Spinal cord (tissue), 10 donors: ENCODE results near the gene CTDSPL. TPM values are rescaled to one million over a fixed set of nuclear protein-coding genes. Genes with fewer than 3 reads are reported as not detected.
A peak's percentile ranks its signal among the peaks of the same experiment; 100 is the strongest.

ENCODE experiments used
- DNase-seq, 6 donors: peaks; one replicate each; pipeline versions ENCODE4 v3.0.0 to v3.0.0-alpha.2; 2013 to 2015; ENCODE audit warnings: low spot score in 6 of 6, low read depth in 4 of 6
- H3K27ac ChIP-seq: one replicate; pipeline ENCODE4 v1.5.1; 2013; ENCODE audit warnings: low read depth, low read length, control low read depth
- H3K27me3 ChIP-seq: one replicate; pipeline ENCODE4 v1.6.1; 2013; ENCODE audit warnings: low read length; ENCODE audit not compliant: control insufficient read depth, insufficient read depth
- H3K36me3 ChIP-seq: one replicate; pipeline ENCODE4 v1.6.1; 2013; ENCODE audit warnings: low read length; ENCODE audit not compliant: control insufficient read depth, insufficient read depth
- H3K4me1 ChIP-seq: one replicate; pipeline ENCODE4 v1.6.1; 2013; ENCODE audit warnings: low read length; ENCODE audit not compliant: control insufficient read depth, insufficient read depth
- H3K4me3 ChIP-seq: one replicate; pipeline ENCODE4 v1.5.1; 2013; ENCODE audit warnings: low read depth, low read length, control low read depth
- H3K9me3 ChIP-seq: one replicate; pipeline ENCODE4 v1.6.1; 2013; ENCODE audit warnings: low read length; ENCODE audit not compliant: control insufficient read depth, insufficient read depth
- WGBS: methylation state at CpG from one replicate; pipeline ENCODE4 v1.1.5; 2013; ENCODE audit warnings: missing lambda C conversion rate; ENCODE audit not compliant: insufficient coverage; 5-methylcytosine and 5-hydroxymethylcytosine counted together
- polyA plus RNA-seq, 2 donors: library from polyadenylated mRNA; unstranded; fragments of 120-200 nt; gene quantifications; one replicate each; pipeline ENCODE4 v1.2.1, GENCODE V29; 2013; ENCODE audit not compliant: insufficient read length in 2 of 2
- total RNA-seq, 2 donors: library from RNA; depleted of rRNA in 1 of 2; stranded (reverse); fragments of 120-200 nt in 1 of 2; fragments of >200 nt in 1 of 2; gene quantifications; one replicate each; pipeline versions ENCODE4 v1.2.3 to v1.2.4, GENCODE V29; 2013 to 2014
- donor health status: healthy.

Gene CTDSPL
- total and polyA plus RNA-seq, 4 donors, result 19.7 to 45.5 (median 30.6) TPM

- Histone ChIP-seq H3K9me3 (no peaks in the 10 kb centered on the region), H3K4me1 (peaks cover 42% of the 10 kb centered on the region), H3K36me3 (no peaks in the 10 kb centered on the region), H3K27ac (peak overlapping the region; percentile 77), H3K27me3 (no peaks in the 10 kb centered on the region), H3K4me3 (no peak overlapping the region)
- WGBS, result no CpG with 5 or more reads among the region's 5 CpGs
- peak in 1 of 6 donors; percentile 26 for DNase-seq
Measured at GRCh38 chr3:37906734-37907282, 45.1 kb downstream of the CTDSPL start.

GRCh38 chr3:37907371-37907770, 45.7 kb downstream of the CTDSPL start:
- WGBS, result no CpG with 5 or more reads among the region's 2 CpGs
- no peak for DNase-seq
- peaks cover 46% of the 10 kb centered on the region for H3K4me1 ChIP-seq
- peak overlapping the region; percentile 77 for H3K27ac ChIP-seq
- H3K9me3 ChIP-seq, result no peaks in the 10 kb centered on the region
- H3K4me3 ChIP-seq, result no peak overlapping the region
- H3K27me3 ChIP-seq, result no peaks in the 10 kb centered on the region
- no peaks in the 10 kb centered on the region for H3K36me3 ChIP-seq

DNA sequence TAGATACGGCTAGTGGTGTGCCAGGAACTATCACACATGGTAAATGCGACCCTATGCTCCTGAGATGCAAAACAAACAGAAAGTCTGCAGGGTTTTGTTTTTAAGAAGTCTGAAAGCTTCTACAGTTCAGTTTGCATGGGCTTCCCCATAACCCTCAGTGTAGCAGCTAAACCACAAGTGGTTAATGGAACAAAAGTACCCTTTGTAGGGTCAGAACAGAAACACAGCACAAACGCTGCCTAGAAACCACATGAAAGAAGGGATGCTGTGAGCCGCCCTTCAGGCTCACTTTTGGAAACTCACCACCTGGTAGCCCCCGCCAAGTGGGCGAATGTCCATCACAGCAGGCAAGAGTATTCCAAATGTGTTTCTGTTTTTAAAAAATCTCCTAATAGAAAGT, 46.2 kb downstream of the CTDSPL start:
- peaks cover 47% of the 10 kb centered on the region for H3K4me1 ChIP-seq
- peak overlapping the region; percentile 77 for H3K27ac ChIP-seq
- H3K27me3 ChIP-seq, result no peaks in the 10 kb centered on the region
- 15% methylated on average over 6 of the region's 6 CpGs for WGBS
- no peaks in the 10 kb centered on the region for H3K36me3 ChIP-seq
- peak in 5 of 6 donors; percentile 13 to 81 (median 49) for DNase-seq
- H3K9me3 ChIP-seq, result no peaks in the 10 kb centered on the region
- no peak overlapping the region for H3K4me3 ChIP-seq

DNA sequence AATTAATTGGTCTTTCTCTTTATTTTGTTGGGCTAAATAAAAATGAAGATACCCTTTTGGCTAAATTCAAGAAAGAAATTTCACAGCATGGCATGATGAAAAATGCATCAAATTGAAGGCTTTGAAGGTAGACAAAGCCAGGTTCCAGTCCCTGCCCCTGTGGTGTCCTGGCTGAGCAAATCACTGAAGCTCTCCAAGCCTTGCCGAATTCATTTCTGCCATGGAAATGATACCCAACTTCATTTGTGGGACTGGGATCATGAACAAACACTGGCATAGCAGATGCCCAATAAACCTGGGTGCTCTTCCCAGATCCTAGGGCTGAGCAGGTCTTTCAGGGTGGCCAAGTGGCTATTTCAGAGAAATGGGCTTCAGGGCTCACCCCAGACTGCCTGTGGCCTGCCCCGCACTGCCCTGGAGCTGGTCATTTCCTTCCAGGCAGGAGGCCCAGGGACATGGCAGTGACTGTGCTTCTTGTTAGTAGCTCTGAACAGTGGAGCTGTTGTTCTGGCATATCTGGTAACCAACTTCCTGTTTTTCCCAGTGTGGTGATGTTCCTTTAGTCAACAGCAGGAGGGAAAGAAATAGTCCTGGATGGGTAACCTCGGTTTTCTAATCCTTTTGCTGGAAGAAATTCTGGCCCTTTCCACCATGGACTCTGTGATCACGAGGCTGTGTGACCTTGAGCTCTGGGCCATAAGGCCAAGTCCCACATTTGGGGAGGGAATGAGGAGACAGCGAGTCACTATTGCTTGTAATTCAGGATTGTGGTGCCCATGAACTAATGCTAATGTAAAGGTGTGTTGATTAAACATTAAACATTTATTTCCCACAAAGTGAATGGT, 47.6 kb downstream of the CTDSPL start:
- Histone ChIP-seq H3K4me1 (peaks cover 39% of the 10 kb centered on the region), H3K27me3 (no peaks in the 10 kb centered on the region), H3K9me3 (peaks cover 2% of the 10 kb centered on the region), H3K4me3 (no peak overlapping the region), H3K27ac (peak overlapping the region; percentile 91), H3K36me3 (no peaks in the 10 kb centered on the region)
- 84% methylated on average over 2 of the region's 5 CpGs for WGBS
- DNase-seq, result no peak

GRCh38 chr3:37910671-37911400, 49.2 kb downstream of the CTDSPL start:
- Histone ChIP-seq H3K27ac (peak overlapping the region; percentile 91), H3K4me3 (no peak overlapping the region), H3K27me3 (no peaks in the 10 kb centered on the region), H3K9me3 (peaks cover 2% of the 10 kb centered on the region), H3K36me3 (no peaks in the 10 kb centered on the region), H3K4me1 (peaks cover 30% of the 10 kb centered on the region)
- 50% methylated on average over 2 of the region's 4 CpGs for WGBS
- peak in 1 of 6 donors; percentile 23 for DNase-seq

GRCh38 chr3:37912052-37912733, 50.5 kb downstream of the CTDSPL start:
- Histone ChIP-seq H3K9me3 (peaks cover 2% of the 10 kb centered on the region), H3K4me3 (no peak overlapping the region), H3K27me3 (no peaks in the 10 kb centered on the region), H3K4me1 (peaks cover 19% of the 10 kb centered on the region), H3K36me3 (no peaks in the 10 kb centered on the region), H3K27ac (peak overlapping the region; percentile 91)
- WGBS, result 86% methylated on average over 5 of the region's 9 CpGs
- no peak for DNase-seq

DNA sequence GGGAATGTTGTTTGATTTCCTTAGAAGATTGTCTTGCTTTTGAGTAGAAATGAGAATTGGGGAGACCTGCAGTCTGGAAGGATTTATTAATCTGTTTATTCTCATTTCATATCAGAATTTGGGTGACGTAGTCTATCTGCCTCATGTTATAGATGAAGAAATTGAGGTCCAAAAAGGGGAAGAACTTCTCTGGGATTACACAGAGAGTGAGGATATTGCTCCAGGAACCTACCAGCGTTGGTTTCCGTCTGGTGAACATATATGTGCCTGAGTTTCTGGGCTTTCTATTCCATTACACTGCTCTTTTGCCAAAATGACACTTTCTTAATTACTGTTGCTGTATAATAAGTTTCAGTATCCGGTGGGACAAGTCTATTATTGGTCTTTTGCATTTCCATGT, 51.8 kb downstream of the CTDSPL start:
- no peak for DNase-seq
- Histone ChIP-seq H3K4me3 (no peak overlapping the region), H3K4me1 (peaks cover 23% of the 10 kb centered on the region), H3K27ac (peak overlapping the region; percentile 15), H3K27me3 (no peaks in the 10 kb centered on the region), H3K36me3 (no peaks in the 10 kb centered on the region), H3K9me3 (peaks cover 2% of the 10 kb centered on the region)
- WGBS, result 100% methylated on average over 1 of the region's 4 CpGs

- Histone ChIP-seq H3K27ac (no peak overlapping the region), H3K9me3 (peaks cover 2% of the 10 kb centered on the region), H3K27me3 (no peaks in the 10 kb centered on the region), H3K4me3 (no peak overlapping the region), H3K4me1 (peaks cover 21% of the 10 kb centered on the region), H3K36me3 (no peaks in the 10 kb centered on the region)
- DNase-seq, result no peak
- WGBS, result no CpG with 5 or more reads among the region's 1 CpG
Measured at GRCh38 chr3:37916685-37917084, 55.0 kb downstream of the CTDSPL start.

- WGBS, result no CpG with 5 or more reads among the region's 1 CpG
Measured at GRCh38 chr3:37918627-37919026, 56.9 kb downstream of the CTDSPL start.

More at GRCh38 chr3:37918627-37919026, 56.9 kb downstream of the CTDSPL start:
- H3K27ac ChIP-seq, result peak overlapping the region; percentile 40
- H3K4me1 ChIP-seq, result peaks cover 28% of the 10 kb centered on the region
- no peak for DNase-seq
- H3K36me3 ChIP-seq, result no peaks in the 10 kb centered on the region
- no peaks in the 10 kb centered on the region for H3K27me3 ChIP-seq
- H3K9me3 ChIP-seq, result peaks cover 2% of the 10 kb centered on the region
- no peak overlapping the region for H3K4me3 ChIP-seq
